ENCODE measurements around the gene WNT3. TPM values are rescaled to one million over a fixed set of nuclear protein-coding genes. Genes with fewer than 3 reads are reported as not detected.

WNT3 gene
- total RNA-seq, 2 experiments from 2014 or later: not detected

DNA sequence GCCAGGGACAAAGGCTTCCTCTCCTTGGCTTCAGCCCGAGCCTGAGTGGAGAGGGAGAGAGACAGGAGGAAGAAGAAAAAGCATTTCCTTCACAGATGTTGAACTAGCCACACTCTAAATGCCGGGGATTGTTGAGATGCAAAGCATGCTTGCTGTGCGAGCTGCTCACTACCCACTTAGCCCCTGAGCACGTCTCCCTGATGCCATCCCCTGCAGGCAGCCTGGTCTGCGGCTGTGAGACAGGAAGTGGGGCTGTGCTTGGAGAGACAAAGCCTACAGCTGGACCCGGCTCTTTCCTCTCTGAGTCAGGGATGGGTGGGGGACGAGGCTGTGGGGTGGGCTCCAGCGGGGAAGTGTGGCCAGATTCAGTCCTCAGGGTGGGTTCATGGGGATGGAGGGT, 46.6 kb upstream of the WNT3 start:
- intact Hi-C loops (cut with DNase I, micrococcal nuclease): no loop called here
- CTCF ChIA-PET: no interaction called here
- H3K4me3 ChIP-seq (ENCODE audit: low read length): no peak overlapping the region
- H3K4me1 Mint-ChIP-seq (ENCODE audit: low read depth): no peaks in the 10 kb centered on the region
- POLR2A ChIA-PET: no interaction called here
- no peak overlapping the region for H3K27ac Mint-ChIP-seq
- ATAC-seq (ENCODE audit: poor library complexity): no peak
- no peak overlapping the region for H3K27ac ChIP-seq (ENCODE audit: low read depth in 1 of 2, low read length in 2 of 2)
- TF ChIP-seq, protein P1, sequence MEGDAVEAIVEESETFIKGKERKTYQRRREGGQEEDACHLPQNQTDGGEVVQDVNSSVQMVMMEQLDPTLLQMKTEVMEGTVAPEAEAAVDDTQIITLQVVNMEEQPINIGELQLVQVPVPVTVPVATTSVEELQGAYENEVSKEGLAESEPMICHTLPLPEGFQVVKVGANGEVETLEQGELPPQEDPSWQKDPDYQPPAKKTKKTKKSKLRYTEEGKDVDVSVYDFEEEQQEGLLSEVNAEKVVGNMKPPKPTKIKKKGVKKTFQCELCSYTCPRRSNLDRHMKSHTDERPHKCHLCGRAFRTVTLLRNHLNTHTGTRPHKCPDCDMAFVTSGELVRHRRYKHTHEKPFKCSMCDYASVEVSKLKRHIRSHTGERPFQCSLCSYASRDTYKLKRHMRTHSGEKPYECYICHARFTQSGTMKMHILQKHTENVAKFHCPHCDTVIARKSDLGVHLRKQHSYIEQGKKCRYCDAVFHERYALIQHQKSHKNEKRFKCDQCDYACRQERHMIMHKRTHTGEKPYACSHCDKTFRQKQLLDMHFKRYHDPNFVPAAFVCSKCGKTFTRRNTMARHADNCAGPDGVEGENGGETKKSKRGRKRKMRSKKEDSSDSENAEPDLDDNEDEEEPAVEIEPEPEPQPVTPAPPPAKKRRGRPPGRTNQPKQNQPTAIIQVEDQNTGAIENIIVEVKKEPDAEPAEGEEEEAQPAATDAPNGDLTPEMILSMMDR (IDR thresholded peaks at IDR 0.05): no peak
- no peak overlapping the region for H3K4me3 Mint-ChIP-seq
- DNase-seq: no peak
- no peaks in the 10 kb centered on the region for H3K9me3 ChIP-seq (ENCODE audit: control insufficient read depth in 1 of 2, insufficient read depth in 1 of 2, low read length in 2 of 2)
- no peaks in the 10 kb centered on the region for H3K4me1 ChIP-seq (ENCODE audit: insufficient read depth, low read length)
- peaks cover 3 to 6% of the 10 kb centered on the region in 2 experiments for H3K27me3 ChIP-seq (ENCODE audit: control insufficient read depth in 1 of 2, insufficient read depth in 2 of 2, low read length in 2 of 2)
- H3K36me3 Mint-ChIP-seq (ENCODE audit: low read depth): no peaks in the 10 kb centered on the region
- H3K27me3 Mint-ChIP-seq: peaks cover 37% of the 10 kb centered on the region
- no peaks in the 10 kb centered on the region for H3K9me3 Mint-ChIP-seq
- no peaks in the 10 kb centered on the region for H3K36me3 ChIP-seq (ENCODE audit: insufficient read depth, low read length)

DNA sequence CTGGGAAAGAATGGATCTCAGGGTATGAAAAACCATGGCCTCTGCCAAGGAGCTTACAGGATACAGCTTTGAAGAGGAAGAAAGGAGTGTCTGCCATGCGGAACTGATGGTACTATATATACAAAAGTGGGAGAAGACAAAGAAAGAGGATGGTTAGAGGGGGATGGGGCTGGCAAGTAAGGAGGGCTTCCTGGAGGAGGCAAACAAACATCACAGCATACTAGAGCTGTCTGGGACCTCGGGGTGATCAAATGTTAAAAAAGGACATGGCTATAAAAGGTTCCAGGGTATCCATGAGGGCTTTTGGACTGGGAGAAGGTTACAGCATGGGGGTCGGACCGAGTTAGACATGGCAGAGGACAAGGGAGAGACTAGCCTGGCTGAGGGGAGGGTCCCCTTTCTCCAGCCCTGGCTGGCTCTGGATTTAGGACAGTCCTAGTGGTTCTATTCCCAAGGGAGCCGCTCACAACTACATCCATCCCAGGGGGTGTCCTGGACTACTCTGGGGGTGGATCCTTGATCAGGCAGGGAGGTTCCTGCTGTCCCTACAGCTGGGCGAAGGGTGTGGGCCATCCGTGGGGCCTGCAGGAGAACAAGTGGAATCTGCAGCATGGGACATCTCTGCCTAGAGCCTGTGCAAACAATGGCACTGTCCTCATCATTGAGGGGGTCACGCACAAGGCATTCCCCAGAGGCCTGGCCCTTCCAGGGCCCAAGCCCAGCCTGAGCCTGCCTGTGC, 45.1 kb upstream of the WNT3 start:
- POLR2A ChIA-PET: no interaction called here
- H3K27ac Mint-ChIP-seq: no peak overlapping the region
- intact Hi-C loops (cut with DNase I, micrococcal nuclease): no loop called here
- no peaks in the 10 kb centered on the region for H3K9me3 Mint-ChIP-seq
- no peak for DNase-seq
- peaks cover 37% of the 10 kb centered on the region for H3K27me3 Mint-ChIP-seq
- CTCF ChIA-PET: no interaction called here
- H3K4me1 Mint-ChIP-seq (ENCODE audit: low read depth): no peaks in the 10 kb centered on the region
- Histone ChIP-seq H3K4me3 (ENCODE audit: low read length) (no peak overlapping the region), H3K36me3 (ENCODE audit: insufficient read depth, low read length) (no peaks in the 10 kb centered on the region), H3K9me3 (ENCODE audit: control insufficient read depth in 1 of 2, insufficient read depth in 1 of 2, low read length in 2 of 2) (no peaks in the 10 kb centered on the region), H3K4me1 (ENCODE audit: insufficient read depth, low read length) (no peaks in the 10 kb centered on the region), H3K27me3 (ENCODE audit: control insufficient read depth in 1 of 2, insufficient read depth in 2 of 2, low read length in 2 of 2) (peaks cover 3 to 6% of the 10 kb centered on the region in 2 experiments), H3K27ac (ENCODE audit: low read depth in 1 of 2, low read length in 2 of 2) (no peak overlapping the region)
- no peak for ATAC-seq (ENCODE audit: poor library complexity)
- no peak overlapping the region for H3K4me3 Mint-ChIP-seq
- TF ChIP-seq, protein P1 (IDR thresholded peaks at IDR 0.05): no peak
- no peaks in the 10 kb centered on the region for H3K36me3 Mint-ChIP-seq (ENCODE audit: low read depth)

DNA sequence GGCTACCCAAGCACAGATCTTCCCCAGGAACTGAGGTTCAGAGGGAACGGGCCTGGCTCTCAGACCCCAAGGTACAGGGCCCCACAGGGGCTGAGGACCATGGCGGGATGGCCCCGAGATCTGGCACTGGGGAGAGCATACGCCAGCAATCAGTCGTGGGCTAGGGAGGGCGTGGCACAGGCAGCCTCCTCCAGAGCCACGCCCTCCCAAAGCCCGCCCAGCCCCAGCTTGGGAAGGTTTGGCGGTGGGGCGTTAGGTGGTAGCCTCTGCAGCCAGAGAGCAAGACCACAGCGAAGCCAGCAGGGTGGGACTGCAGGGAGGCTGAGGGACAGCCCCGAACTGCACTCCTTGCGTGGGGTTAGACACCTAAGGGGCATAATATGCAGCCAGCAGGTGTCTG, 44.5 kb upstream of the WNT3 start:
- H3K4me1 ChIP-seq (ENCODE audit: insufficient read depth, low read length): no peaks in the 10 kb centered on the region
- ATAC-seq (ENCODE audit: poor library complexity) (no peak), DNase-seq (no peak)
- ChIA-PET POLR2A (no interaction called here), CTCF (no interaction called here)
- H3K27ac Mint-ChIP-seq: no peak overlapping the region
- no peaks in the 10 kb centered on the region for H3K36me3 ChIP-seq (ENCODE audit: insufficient read depth, low read length)
- no peaks in the 10 kb centered on the region for H3K9me3 ChIP-seq (ENCODE audit: control insufficient read depth in 1 of 2, insufficient read depth in 1 of 2, low read length in 2 of 2)
- no peaks in the 10 kb centered on the region for H3K36me3 Mint-ChIP-seq (ENCODE audit: low read depth)
- no peak overlapping the region for H3K27ac ChIP-seq (ENCODE audit: low read depth in 1 of 2, low read length in 2 of 2)
- no peaks in the 10 kb centered on the region for H3K4me1 Mint-ChIP-seq (ENCODE audit: low read depth)
- H3K4me3 ChIP-seq (ENCODE audit: low read length): no peak overlapping the region
- H3K9me3 Mint-ChIP-seq: no peaks in the 10 kb centered on the region
- intact Hi-C loops (cut with DNase I, micrococcal nuclease): no loop called here
- TF ChIP-seq, protein P1 (IDR thresholded peaks at IDR 0.05): no peak
- H3K4me3 Mint-ChIP-seq: no peak overlapping the region
- peaks cover 39% of the 10 kb centered on the region for H3K27me3 Mint-ChIP-seq
- peaks cover 3 to 6% of the 10 kb centered on the region in 2 experiments for H3K27me3 ChIP-seq (ENCODE audit: control insufficient read depth in 1 of 2, insufficient read depth in 2 of 2, low read length in 2 of 2)
